ENCODE measurements around the gene CCDC142.

DNA sequence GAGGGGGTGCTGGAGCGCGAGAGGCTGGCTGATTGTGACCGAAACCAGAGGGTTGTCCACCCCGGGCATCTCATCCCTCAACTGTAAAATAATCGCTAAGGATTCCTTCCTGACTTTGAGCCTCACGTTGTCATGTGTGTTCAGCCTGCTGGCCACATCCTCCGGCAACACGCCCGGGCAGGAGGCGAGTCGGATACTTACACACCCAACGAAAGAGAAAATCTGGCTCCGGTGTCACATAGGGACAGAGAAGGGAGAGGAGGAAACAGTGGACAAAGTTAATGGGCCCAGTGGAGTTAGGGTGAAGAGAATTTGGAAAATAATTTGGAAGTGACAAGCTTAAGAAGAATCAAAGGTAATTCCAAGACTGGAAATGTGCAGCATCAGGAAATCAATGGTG, 33.9 kb upstream of the CCDC142 start:
- TF ChIP-seq CTCF (conservative IDR thresholded peaks at IDR 0.05; ENCODE audit: low read depth, low read length) (no peak), EZH2 (IDR thresholded peaks at IDR 0.05; ENCODE audit: borderline replicate concordance, low read depth, low read length, poor library complexity, severe bottlenecking) (no peak)
